Fibroblast of mammary gland (primary cell): ENCODE data around the gene PPIB.

Source experiments
- DNase-seq: peaks from one replicate; pipeline ENCODE4 v3.0.0-alpha.2; 2010; ENCODE audit warnings: low read depth
- H3K4me3 ChIP-seq: 2 replicates; pipeline ENCODE4 v1.5.1; 2011; ENCODE audit warnings: low read depth, mild to moderate bottlenecking, low read length, moderate library complexity; ENCODE audit not compliant: control insufficient read depth
- TF ChIP-seq, protein P1 (sequence below): conservative IDR thresholded peaks from 2 replicates; pipeline ENCODE4 v1.5.1; 2011; ENCODE audit warnings: low read depth, low read length, inconsistent platforms; ENCODE audit not compliant: control insufficient read depth, insufficient read depth

The PPIB gene

DNA sequence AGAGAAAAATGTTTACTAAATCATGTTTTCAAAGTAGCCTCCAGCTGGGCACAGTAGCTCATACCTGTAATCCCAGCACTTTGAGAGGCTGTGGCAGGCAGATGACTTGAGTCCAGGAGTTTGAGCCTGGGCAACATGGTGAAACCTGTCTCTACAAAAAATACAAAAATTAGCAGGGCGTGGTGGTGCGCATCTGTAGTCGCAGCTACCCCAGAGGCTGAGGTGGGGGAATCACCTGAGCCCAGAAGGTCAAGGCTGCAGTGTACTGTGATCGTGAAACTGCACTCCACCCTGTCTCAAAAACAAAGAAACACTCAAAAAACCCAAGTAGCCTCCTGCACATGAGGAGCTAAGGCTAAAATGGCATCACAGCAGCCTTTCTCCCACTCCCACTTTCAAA lies 1.6 kb upstream of the PPIB start:
- no peak for DNase-seq
- no peak overlapping the region for H3K4me3 ChIP-seq

DNA sequence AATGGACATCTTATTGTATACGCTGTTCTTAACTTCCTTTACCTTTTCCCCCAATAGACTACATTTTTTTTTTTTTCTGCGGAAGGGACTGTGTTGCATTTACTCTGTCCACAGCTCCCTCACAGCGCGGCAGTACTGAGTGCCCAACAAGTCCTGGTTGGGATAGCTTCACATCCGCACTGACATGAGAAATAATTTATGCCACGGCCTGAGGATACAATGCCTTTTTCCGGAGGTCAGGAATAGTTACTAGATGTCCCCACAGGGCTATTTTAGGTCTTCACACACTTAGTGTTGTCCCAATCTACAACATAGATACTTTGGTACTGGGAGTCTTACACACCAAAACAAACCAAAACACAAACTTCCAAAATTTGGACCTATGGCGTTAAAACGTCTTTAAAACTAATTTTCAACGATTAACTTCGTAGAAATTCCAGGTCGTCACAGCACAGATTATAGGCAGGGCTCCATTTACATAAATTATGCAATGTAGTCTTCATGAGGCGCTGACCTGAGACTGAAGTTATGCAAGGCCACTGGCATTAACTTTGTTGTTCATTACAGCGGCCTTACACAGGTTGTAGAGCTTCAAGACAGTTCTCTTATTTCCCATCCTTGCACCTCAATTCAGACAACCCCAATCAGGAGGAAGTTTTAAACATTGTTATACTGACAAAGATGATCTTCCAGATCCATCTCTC lies 989 bp upstream of the PPIB start:
- peak overlapping the region; percentile 51 for H3K4me3 ChIP-seq
- TF ChIP-seq, protein P1, sequence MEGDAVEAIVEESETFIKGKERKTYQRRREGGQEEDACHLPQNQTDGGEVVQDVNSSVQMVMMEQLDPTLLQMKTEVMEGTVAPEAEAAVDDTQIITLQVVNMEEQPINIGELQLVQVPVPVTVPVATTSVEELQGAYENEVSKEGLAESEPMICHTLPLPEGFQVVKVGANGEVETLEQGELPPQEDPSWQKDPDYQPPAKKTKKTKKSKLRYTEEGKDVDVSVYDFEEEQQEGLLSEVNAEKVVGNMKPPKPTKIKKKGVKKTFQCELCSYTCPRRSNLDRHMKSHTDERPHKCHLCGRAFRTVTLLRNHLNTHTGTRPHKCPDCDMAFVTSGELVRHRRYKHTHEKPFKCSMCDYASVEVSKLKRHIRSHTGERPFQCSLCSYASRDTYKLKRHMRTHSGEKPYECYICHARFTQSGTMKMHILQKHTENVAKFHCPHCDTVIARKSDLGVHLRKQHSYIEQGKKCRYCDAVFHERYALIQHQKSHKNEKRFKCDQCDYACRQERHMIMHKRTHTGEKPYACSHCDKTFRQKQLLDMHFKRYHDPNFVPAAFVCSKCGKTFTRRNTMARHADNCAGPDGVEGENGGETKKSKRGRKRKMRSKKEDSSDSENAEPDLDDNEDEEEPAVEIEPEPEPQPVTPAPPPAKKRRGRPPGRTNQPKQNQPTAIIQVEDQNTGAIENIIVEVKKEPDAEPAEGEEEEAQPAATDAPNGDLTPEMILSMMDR, result no peak
- DNase-seq, result no peak

More for the DNA sequence above, 1.6 kb upstream of the PPIB start:
- TF ChIP-seq, protein P1, result no peak

DNA sequence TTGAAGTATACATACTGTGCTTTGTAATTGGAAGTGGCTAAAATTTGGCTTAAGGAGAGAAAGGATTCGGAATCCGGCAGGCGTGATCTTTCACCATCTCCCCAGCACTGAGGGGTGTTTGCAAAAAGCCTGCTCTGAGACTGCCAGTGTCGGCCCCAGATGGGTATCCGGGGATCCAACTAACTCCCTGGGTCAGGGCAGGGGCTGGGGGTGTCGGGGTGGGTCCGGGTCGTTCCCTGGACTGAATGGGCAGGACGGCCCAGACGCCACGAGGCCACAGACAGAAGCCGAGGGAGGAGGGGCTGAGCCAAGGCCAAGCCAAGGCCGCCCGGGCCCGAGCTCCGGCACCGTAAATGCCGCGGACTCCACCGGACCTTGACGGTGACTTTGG lies 349 bp downstream of the PPIB start:
- TF ChIP-seq, protein P1, result no peak
- no peak for DNase-seq
- peak overlapping the region; percentile 97 for H3K4me3 ChIP-seq

DNA sequence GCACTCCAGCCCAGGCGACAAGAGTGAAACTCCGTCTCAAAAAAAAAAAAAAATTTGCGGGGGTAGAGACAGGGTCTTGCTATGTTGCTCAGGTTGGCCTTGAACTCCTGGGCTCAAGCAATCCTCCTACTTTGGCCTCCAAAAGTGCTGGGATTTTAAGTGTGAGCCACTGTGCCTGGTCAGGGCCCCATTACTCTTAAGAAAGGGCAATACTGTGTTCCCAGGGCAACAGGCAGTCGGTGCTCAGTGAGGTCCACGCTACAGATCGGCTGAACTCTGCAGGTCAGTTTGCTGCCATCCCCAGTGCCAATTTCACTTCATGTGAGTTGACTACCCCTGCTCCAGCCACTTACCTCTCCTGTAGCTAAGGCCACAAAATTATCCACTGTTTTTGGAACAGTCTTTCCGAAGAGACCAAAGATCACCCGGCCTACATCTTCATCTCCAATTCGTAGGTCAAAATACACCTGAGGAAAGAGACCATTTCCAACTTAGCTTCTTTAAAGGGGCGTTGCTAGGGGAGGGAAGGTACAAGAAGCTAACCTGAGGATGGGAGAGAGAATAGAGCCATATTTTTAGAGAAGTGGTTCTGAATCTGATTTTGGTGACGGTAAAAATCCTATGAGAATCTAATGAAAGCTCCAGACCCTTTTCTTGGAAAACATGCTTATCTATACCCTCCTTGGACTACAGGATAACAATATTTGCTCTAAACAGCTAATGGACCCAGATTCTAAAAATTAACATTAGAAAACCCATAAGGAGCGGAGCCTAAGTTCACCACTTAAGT lies 939 bp downstream of the PPIB start:
- no peak for DNase-seq
- H3K4me3 ChIP-seq, result peak overlapping the region; percentile 97
- TF ChIP-seq, protein P1, result no peak

DNA sequence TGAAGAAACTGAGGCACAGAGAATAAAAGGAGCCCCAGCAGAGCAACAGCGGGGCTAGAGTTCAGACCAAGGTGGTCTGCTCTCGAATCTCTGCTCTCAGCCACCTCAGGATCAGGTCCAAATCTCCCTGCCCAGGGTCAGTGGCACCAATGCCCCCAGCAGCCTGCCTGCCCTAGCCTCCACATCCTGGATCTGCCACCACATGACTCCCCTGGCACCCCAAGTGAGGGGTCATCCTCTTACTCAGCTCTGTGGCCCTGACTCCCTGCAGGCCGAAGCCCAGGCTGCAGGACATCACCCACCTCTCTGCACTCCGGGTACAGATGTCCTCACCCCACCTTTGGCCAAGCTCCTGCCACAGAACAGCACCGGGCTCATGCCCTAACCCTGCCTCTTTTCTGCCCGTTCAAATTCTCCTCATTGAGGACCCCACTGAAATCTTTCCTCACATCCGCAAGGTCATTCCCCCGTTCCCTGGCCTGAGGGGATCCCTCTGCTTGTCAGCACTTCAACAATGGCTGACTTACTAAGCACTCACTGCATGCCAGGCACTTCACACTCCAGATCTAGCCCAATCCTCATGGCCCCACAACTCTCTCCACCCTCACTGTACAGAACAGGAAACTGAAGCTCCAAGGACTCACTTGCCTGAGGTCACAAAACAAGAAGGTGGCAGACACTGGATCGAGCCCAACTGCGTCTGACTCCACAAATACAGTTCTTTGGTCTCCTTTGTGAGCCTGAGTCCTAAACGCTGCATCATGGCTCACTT lies 4.3 kb downstream of the PPIB start:
- TF ChIP-seq, protein P1, result no peak
- no peak overlapping the region for H3K4me3 ChIP-seq
- DNase-seq, result no peak

DNA sequence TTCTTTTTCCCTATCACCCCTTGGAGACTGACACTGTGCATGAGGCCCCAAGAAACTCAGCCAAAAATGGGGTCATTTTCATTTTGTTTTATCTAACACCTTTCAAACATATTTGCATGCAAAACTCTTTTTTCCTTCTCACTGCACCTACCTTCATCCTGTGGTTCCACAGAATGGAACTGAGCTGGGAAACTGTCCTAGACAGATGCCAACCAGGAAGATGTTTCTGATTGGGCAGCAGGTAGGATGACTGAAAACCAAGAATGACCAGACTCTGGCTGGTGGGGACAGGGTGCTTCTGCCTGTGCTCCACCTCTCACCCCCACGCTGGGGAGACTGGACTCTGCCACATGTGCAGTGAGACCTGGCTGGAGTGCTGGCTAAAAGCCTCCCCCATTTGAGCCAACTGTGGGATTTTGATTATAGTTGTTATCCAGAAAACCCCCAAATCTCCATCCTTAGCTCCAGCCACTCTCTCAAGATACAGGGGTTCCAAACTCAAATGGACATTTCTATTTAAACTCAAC lies 5.2 kb downstream of the PPIB start:
- TF ChIP-seq, protein P1, result no peak
- H3K4me3 ChIP-seq, result no peak overlapping the region
- no peak for DNase-seq
